COR-L47 (cell line): Measurements from ENCODE around the gene PPP1R26.

Experiments used
- DNase-seq: peaks from one replicate; lab custom pipeline; 2025; lab: John Stamatoyannopoulos, UW

Gene PPP1R26

GRCh38 chr9:135489188-135489906, 9.8 kb downstream of the PPP1R26 start:
- no peak for DNase-seq

GRCh38 chr9:135490166-135490870, 10.7 kb downstream of the PPP1R26 start:
- DNase-seq = no peak

DNA sequence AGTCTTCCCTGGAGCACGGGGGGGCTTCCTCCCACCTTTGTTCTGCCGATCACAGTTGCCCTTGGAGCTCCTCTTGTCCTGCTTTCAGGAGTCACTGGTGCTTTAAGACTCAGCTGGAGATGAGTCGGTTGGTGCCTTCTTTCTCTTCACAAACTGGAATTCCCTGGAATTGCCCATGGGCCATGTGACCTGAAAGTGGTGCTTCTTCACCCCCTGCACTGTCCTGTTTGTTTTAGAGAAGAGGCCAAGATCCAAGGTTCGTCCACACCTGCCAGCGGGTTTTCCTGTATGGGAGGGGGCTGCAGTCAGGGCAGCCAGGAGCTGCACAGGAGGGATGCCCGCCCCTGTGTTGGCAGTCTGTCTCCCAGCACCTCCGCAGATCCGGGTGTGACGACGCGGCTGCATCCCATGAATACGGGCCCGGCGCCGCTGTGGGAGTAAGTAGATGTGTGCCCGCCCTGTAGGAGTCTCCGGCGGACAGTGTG, 11.4 kb downstream of the PPP1R26 start:
- DNase-seq = no peak

DNA sequence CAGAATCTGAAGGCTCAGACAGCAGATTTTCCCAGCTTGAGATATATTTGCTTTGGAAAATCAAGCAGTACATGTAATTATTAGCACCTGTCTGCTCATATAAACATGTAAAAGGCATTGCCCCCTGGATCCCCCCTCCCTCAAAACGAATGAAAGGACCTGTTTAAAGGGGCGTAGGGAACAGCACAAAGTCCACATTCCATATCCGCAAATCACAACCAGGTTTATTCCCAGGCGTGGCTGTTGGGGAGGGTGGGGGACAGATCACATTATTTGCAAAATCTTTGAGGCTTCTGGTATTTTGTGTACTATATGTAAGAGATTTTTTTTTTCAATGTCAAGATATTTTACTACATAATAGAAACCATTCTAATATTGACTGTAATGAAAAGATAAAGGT, 12.2 kb downstream of the PPP1R26 start:
- no peak for DNase-seq

DNA sequence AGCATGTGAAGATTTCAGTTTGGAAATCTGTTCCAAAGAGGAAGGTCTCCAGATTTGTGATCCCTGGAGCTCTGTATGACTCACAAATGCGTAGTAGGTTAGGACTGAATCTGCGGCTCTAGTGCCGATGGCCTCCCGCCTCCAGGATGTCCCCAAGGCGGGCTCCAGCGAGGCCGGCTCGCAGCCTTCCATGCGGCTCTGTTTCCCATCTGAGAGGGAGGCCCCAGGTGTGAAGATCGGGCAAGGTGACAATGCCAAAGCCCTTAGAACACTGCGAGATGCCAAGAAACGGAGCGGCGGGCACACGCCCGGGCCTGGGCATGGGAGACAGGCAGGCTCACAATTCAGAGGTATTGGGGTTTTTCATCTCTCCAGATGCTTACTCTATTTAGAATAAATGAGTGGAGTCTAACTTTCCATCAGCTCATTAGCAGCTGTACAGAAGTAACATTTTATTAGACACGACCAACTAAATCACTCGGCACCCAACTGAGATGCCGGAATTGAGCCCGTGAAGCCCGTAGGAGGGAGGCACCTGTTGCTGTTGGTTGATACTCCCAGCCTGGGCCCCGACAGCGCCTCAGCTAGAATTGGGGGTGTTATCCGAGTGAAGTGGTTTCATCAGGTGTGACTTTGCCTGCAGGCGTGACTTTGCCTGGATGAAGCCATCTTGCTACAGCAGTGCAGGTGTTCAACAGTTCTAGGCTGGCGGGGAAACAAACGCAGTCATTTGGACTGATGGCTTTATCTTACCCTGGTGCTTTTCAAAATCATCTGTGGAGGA, 13.5 kb downstream of the PPP1R26 start:
- no peak for DNase-seq

DNA sequence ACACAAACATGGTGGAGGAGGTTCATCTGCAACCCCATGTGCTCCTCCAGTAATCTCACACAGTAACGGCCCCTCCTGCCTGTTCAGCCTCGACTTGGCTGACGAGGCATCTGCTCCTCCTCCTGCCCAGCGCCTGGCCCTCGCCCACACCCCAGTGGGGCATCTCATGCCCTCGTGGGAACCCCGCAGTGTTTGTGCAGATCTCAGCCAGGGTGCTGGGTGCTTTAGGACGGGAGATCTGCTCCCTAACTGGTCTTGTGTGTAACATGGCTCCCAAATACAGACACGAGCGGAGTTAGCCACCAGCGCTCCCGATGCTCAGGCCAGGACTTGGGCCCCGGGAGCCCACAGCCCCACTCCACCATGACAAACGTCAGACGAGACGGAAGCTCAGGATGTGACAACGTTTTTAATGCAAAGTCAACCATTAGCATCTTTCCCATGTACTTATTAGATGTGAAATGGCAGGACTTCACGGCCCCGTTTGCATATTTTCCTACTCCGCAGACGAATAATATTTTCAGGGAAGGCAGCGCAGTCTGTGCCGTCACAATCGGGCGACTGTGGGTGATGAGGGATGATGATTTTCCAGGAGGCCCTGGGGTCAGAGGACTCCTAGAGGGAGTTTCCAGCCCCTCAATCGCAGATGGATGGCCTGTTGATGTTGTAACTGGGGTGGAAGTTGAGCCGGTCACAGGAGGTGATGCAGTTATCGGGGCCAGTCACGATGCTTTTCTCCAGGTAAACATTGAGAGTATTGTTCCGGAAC, 15.4 kb downstream of the PPP1R26 start:
- no peak for DNase-seq

DNA sequence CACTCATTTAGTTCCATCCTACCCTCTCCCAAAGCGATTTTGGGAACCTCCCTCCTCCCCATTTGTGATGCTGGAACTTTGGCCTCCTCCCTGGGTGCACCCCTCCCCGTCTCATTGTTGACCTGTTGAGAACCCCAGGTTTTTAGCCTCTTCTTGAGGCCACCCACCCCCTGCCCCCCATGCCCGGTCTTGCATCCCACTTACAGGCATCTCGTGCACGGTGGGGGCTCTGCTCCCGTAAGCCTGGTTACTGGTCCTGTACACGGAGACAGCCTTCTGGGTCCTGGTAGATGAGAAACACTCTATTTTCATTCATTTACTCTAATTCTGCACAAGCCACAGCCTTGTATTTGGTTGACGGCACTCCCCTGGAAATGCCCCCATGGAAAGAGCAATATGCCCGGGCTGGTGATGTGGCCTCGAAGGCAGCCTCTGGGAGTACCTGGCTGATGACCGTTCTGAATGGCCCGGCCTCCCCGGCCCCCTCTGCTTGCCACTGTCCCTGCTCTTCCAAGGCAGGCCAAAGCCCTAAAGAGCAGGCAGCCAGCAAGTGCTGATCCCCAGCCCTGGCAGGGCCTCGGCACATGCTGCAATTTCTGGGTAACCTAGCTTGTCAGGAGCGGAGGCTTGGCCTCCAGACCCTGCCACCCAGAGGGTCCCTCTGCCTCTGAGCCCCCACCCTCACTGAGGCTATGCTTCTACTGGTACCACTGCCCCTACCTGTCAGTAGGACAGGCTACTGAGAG, 19.0 kb downstream of the PPP1R26 start:
- DNase-seq = no peak

- DNase-seq = peak; percentile 80
Measured at GRCh38 chr9:135499326-135500070, 19.9 kb downstream of the PPP1R26 start.

DNA sequence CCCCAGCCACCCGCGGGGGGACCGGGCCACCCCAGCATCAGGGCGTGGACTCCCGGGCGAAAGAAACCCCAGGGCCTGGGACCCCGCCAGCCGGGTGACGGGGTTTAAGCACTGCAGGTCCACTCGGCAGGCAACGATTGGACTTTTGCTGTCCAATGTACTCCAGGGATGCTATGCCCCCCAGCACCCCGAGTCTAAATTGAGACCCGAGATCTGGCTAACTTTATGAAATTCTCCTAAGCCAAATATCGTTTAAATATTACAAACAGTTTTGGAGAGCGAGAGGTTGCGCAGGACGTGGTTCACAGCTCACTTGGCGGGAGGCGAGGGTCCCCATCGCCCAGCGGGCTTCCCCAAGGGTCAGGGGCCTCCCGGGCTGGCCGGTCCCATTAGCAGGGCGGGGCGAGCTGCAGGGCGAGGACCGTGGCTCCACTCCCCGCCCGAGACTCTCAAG, 20.5 kb downstream of the PPP1R26 start:
- DNase-seq = no peak

DNA sequence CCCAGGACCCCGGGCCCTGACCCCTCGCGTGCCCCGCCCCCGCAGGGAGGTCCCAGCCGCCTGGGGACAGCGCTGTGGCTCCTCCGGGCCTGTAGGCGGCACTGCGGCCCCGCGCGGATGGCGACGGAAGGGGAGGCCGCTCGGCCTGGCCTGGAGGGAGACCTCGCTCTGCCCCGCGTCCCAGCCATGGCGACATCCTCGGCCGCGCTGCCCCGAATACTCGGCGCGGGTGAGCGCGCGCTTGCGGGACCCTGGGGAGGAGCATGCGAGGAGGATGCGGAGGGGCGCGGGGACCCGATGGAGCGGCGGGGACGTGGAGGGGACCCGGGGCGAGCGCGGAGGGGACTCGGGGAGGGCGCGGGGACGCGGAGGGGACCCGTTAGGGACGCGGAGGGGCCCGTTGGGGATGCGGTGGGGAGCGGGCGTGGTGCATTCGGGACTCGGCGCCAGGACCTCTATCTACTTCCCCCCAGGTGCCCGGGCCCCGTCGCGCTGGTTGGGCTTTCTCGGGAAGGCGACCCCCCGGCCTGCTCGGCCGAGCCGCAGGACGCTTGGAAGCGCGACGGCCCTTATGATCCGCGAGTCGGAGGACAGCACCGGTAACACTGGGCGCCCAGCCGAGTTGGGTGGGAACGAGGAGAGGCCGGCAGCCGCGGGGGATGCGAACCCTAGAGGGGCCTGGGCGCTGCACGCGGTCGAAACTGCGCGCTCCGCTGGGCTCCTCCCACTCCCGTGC, 21.1 kb downstream of the PPP1R26 start, which contains the start of gene MRPS2:
MRPS2 (plus strand) TSS at position 158 of the 736 bp plus-strand sequence; CDS start at position 187, 29 bp downstream.
- peak; percentile 77 for DNase-seq

DNA sequence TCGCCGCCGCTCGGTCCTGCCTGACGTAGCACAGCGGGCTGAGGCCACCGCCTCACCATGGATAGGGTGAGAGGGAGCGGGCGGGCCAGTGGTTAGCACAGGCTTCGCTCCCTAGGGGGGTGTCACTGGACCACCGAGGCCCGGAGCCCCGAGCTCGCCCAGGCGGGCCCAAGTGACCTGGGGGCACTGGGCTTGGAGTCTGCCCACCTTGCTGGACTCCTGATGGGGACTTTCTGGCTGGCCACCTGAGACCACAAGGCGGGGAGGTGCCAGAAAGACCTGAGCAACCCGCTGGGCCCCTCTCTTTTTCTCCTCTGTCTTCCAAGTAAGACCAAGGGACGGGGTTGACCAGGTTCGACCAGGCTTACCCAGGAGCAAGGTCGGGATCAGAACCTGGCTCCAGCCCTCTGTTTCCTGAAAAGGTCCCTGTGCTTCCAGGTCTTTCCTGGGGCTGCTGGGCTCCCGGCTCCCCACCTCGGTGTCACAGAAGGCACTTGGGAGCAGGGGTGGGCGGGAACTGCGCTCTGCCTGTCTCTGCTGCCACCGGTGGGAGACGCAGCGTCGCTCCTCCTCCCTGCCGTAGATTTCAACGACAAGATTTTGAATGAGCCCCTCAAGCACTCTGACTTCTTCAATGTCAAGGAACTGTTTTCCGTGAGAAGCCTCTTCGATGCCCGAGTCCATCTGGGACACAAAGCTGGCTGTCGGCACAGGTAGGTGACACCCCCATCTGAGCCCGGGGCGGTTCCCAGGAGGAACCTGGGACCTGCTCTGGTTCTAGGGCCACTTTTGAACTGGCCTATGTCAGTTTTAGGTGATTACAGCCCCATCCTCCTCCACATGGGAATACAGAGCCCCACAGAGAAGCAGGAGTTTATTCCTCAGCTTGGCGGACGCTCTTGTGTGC, 21.9 kb downstream of the PPP1R26 start:
- DNase-seq = peak; percentile 57

- no peak for DNase-seq
Measured at GRCh38 chr9:135502168-135502872, 22.7 kb downstream of the PPP1R26 start.

DNA sequence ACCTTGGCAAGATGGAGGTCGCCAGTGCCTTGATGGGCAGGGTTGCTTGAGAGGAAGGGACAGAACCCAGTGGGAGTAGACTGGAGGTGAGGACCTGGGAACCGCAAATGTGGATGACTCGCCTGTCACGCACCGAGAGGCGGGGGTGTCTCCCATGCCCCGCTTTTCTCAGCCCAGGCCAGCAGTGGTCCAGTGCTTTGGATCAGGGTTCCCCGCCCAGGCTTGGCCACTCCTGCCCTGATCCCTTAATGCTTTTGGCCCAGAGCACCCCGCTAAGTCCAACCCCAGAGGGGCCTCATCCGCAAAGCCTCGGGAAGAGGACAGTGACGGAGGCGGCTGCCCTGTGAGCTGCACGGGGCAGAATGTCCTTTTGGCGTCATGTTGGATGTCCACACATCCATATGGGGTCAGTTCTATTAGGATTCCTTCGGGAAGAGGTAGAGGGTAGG, 23.3 kb downstream of the PPP1R26 start:
- DNase-seq = no peak

DNA sequence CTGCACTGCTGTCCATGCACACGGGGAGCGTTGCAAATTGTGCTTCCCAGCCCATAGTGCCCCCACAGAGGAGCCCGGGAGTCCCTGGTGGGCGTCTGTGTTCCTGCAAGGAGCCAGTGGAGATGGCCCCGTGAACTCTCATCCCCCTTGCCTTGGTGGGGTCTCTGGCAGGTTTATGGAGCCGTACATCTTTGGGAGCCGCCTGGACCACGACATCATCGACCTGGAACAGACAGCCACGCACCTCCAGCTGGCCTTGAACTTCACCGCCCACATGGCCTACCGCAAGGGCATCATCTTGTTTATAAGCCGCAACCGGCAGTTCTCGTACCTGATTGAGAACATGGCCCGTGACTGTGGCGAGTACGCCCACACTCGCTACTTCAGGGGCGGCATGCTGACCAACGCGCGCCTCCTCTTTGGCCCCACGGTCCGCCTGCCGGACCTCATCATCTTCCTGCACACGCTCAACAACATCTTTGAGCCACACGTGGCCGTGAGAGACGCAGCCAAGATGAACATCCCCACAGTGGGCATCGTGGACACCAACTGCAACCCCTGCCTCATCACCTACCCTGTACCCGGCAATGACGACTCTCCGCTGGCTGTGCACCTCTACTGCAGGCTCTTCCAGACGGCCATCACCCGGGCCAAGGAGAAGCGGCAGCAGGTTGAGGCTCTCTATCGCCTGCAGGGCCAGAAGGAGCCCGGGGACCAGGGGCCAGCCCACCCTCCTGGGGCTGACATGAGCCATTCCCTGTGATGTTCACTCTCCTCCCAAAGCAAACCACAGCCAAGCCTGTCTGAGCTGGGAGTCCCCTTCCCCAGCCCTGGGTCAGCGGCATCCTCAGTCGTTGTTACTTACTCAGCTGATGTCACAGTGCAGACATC, 24.0 kb downstream of the PPP1R26 start:
- DNase-seq = no peak

- DNase-seq = peak; percentile 47
Measured at GRCh38 chr9:135504262-135505243, 25.0 kb downstream of the PPP1R26 start.
